GM13977 (cell line): ENCODE results near the gene EXOSC9.

Experiments
- DNase-seq: peaks from one replicate; pipeline ENCODE4 v3.0.0; 2012; ENCODE audit warnings: low spot score
- in situ Hi-C: fragments of 300-500 bp; cut with MboI; formaldehyde crosslinking; loops from one replicate; pipeline ENCODE4 v1.12.0; 2022; ENCODE audit warnings: low sequenced_read_pairs, low pct_unique_long_range_greater_than_20kb, mixed read lengths, inconsistent platforms; ENCODE audit not compliant: unreplicated experiment
- TF ChIP-seq, protein P1 (sequence below): IDR thresholded peaks from 2 replicates; pipeline ENCODE4 v1.5.1; 2012; ENCODE audit warnings: mild to moderate bottlenecking, control low read depth; ENCODE audit not compliant: insufficient read depth; ENCODE audit errors: extremely low read depth, missing control alignments

Gene EXOSC9

DNA sequence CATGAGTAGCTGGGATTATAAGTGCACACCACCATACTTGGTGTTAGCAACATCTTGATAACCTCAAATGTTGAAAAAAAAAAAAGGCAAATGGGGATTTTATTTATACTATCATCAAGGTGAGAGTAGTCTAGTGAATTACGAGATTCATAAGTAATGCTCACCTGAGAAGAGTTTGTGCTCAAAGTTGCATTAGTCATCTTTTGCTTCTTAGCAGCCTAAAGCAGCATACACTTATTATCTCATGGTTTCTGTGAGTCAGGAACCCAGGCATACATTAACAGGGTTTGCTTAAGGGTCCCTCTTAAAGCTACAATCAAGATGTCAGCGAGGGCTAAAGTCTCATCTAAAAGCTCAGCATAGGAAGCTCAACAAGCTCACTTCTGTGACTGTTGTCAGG, 8.2 kb upstream of the EXOSC9 start:
- in situ Hi-C loops, result no loop called here
- DNase-seq, result no peak
- TF ChIP-seq, protein P1, sequence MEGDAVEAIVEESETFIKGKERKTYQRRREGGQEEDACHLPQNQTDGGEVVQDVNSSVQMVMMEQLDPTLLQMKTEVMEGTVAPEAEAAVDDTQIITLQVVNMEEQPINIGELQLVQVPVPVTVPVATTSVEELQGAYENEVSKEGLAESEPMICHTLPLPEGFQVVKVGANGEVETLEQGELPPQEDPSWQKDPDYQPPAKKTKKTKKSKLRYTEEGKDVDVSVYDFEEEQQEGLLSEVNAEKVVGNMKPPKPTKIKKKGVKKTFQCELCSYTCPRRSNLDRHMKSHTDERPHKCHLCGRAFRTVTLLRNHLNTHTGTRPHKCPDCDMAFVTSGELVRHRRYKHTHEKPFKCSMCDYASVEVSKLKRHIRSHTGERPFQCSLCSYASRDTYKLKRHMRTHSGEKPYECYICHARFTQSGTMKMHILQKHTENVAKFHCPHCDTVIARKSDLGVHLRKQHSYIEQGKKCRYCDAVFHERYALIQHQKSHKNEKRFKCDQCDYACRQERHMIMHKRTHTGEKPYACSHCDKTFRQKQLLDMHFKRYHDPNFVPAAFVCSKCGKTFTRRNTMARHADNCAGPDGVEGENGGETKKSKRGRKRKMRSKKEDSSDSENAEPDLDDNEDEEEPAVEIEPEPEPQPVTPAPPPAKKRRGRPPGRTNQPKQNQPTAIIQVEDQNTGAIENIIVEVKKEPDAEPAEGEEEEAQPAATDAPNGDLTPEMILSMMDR, result no peak

DNA sequence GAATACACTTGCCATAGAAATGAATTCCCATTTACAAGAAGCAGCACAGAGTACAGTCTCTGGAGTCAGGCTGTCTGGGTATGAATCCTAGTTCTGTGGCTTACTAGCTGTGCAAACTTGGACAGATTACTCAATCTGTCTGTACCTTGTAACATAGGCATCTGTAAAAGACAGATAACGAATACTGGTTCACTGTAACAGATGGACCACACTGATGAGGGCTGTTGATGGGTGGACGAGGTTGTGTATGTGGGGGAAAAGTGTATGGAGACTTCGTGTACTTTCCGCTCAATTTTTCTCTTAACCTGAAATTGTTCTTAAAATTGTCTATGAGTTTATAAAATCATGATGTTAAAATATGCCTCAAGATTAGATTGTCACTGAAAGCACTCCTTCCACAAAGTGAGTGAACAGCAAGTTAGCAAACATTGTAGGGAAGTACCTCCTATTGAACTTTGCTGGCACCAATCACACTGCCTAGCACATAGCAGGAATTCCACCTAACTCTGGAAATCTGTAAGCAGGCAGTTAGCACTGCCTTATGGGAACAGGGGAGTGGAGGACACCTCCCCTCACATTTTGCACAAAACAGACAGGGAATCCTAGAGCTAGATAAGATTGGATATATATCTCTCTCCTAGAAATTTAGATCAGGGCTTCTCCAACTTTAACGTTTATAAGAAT, 6.5 kb upstream of the EXOSC9 start:
- TF ChIP-seq, protein P1, result no peak
- DNase-seq, result no peak
- in situ Hi-C loops, result no loop called here

DNA sequence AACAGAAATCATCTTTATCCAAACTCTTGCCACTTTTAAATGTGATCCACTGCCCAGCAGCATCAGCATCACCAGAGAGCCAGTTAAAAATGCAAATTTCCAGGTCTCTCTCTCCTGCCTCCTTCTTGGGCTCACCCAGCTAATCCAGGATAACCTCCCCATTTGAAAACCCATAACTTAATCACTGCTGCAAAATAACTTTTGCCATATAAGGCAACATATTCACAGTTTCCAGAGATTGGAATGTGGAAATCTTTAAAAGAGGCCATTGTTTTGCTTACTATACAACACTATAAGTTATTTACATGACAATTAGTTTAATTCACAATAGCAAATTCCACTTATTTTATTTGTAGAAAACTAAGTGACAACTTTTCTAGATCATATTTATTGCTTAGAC, 4.8 kb upstream of the EXOSC9 start:
- TF ChIP-seq, protein P1, result no peak
- DNase-seq, result no peak
- in situ Hi-C loops, result no loop called here

DNA sequence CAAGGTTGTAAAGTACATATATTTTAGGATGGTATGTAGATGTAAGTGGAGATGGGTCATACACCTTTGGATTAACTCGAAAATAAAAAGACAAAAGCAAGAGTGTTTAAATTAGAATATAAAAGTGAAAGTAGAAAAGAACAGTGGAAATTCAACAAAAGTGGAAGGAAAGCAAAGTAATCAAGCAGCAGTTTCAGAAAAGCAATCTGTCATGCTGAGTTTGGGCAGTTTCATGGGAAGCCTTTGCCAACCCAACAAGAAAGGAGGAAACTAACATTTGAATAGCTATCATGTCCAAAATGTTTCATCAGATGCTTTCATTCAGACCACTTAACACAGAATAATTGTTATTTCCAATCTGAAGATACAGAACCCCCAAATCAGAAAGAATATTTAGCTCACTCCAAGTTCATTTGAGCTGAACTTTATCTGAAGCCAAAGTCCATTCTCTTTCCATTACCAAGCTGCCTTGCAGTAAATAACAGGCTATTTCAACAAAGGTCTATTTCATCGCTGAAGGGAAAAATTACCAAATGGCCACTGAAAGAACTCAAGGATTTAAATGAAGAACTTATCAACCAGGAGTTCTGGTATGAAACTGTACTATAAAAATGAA, 1.8 kb upstream of the EXOSC9 start:
- TF ChIP-seq, protein P1, result no peak
- no peak for DNase-seq
- in situ Hi-C loops, result no loop called here

DNA sequence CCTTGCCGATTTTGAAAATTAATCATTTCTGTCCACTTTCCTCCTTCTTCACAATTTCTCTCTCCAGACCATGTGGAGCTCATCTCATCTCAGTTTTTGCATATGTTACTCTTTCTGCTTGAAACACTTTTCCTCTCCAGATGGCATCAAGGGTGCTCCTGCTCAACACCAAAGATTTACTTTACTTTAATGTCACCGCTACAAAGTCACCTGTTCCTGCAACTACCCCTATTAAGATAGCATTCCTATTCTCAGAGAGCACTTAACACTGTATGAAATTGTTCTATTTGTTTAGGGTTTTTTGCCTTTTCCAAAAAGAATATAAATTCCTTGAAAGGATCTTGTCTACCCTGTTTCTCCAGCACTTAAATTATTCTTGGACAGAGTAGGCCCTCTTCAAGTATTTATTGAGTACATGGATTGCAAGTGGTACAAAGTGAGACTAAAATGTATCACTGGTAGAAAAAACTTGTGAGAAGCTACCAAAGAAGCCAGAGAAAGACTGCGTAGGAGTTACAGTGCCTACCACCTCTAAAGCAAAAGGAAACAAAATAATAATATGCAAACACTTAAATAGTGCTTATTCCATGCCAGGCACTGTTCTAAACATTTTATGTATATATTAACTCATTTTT, 1.1 kb upstream of the EXOSC9 start:
- DNase-seq, result no peak
- TF ChIP-seq, protein P1, result no peak
- in situ Hi-C loops, result no loop called here

- in situ Hi-C loops, result no loop called here
- TF ChIP-seq, protein P1, result no peak
- no peak for DNase-seq
Measured at GRCh38 chr4:121800638-121800960, 524 bp upstream of the EXOSC9 start.

DNA sequence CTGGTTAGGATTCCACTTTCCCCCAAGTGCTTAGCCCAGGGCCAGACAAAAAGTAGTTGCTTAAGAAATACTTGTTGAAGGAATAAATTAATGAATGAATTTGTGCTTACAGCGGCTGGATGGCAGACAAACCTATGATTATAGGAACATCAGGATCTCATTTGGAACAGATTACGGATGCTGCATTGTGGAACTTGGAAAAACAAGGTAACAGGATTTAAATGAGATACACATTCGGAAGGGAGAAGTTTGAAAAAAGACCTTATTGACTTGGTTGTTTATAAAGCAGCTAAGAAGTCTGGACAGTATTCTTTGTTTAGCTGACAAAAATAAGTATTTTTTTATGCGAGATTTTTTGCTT, 572 bp downstream of the EXOSC9 start:
- in situ Hi-C loops, result no loop called here
- DNase-seq, result no peak
- TF ChIP-seq, protein P1, result no peak
